NOMO-1 treated with DMSO at 0.1 percent for 48 hours (cell line): ENCODE measurements around the gene DGCR2.
"Not testable (repeated sequence)": the region's sequence is repeated elsewhere in the genome, so short reads cannot be mapped to it uniquely, and the experiment has no call there.

Experiments used
- DNase-seq: peaks from one replicate; lab custom pipeline; 2025; ENCODE audit not compliant: unreplicated experiment; lab: John Stamatoyannopoulos, UW

Gene DGCR2

GRCh38 chr22:19043121-19044085 is 78.8 kb downstream of the DGCR2 start:
- no peak for DNase-seq

DNA sequence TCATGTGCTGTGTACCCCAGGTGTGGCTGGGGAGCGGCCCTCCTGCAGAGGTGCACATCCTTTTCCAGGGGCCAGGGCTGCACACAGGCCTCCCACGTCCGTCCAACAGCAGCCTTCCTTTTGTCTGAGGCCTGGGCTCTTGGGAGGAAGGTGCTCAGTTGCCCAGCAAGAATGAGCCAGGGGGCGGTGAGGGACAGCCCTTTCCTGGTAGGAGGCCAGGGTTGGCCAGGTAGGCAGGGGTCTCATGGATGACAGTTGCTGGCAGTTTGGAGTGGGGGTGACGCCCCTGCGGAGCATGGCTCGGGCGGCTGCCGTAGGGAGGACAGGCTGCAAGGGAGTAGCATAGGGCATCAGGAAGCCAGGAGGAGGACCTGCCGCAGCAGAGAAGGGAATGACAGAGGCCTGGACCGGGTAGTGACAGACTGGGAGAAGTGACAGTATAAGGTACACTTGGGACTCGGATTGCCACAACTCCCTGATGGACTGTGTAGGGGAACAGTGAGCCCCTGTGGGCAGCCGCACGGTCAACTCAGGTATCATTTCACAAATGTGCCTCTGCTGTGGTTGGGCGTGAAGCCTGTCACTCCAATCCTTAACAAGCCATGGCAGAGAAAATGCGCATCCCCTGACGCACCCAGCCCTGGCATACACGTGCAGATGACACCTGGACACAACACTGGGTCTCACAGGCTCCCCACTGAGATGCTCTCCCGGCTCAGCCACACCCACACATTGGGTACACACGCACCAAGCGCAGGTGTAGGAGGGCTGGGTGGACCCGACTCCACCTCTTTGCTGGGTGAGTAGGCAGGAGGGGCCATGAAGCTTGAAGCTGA is 79.7 kb downstream of the DGCR2 start:
- DNase-seq, result no peak

DNA sequence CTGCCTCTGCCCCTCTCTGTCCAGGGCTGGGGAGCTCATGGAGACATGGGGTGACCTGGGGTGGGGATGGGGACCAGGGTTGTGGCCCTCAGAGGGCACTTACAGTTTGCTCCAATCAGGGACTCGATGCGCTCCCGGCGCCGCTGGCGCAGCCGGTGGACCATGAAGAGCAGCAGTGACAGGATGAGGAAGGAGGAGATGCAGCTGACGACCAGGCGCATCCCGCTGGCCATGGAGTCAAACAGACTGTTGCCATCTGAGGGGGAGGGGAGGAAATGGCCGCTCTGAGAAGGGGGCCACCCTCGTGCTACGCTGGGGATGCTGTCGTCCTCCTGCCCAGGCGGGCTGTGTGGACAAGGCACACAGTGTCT is 80.5 kb downstream of the DGCR2 start:
- no peak for DNase-seq

- no peak for DNase-seq
Observed at GRCh38 chr22:19040888-19041703, 81.1 kb downstream of the DGCR2 start.

DNA sequence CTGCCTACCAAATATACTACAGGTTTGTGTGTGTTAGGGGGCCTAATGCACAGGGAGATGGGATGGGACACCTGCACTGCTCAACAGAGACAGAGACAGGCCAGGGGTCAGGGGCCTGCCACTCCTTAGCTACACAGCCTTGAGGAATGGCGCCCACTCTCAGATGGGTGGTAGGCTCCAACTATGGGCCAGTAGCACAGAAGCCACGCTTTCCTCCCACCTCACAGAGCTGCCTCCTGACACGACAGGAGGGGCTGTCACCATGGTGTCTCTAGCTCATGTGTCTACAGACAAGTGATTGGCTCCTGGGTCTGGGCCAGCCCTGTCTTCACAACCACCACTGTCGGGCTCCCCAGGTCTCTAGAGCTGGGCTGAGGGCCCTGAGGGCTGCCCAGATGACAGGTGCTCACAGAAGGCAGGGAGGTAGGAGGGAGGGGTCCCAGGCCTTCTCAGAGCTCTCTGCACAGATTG is 81.8 kb downstream of the DGCR2 start:
- no peak for DNase-seq

DNA sequence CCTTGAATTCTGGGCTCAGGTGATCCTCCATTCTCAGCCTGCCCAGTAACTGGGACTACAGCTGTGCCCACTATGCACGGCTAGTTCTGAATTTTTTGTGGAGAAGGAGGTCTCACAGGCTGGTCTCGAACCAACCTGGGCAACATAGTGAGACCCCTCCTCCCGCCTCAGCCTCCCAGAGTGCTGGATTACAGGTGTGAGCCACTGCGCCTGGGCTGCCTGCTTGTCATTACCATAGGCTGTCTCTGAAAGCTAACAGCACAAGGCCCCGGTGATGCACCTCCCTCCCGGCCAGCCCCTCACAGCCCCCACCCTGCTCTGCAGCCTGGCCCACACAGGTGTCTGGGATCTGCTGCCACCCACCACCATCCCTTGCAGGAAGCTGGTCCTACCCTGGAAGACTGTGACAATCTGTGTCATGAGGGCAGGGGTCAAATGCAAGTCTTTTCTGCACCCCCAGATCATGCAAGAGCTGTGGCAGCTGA is 82.4 kb downstream of the DGCR2 start:
- no peak for DNase-seq

DNA sequence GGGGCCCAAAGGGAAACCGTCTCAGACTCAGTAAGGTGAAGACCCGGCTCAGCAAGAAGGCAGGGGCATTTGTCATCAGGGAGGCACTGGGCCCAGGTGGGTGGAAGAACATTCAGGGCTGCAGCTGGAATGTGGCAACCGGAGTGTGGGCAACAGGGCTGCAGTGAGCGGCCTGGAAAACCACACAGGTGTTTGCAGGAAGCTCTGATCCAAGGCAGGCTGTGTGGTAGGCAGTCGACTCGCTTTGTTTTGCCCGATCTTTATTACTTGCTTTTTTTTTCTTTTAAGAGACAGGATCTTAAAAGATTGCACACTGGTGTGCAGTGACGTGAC is 82.8 kb downstream of the DGCR2 start:
- no peak for DNase-seq

- no peak for DNase-seq
Observed at GRCh38 chr22:19038728-19039447, 83.3 kb downstream of the DGCR2 start.

- no peak for DNase-seq
Observed at GRCh38 chr22:19038164-19038546, 84.1 kb downstream of the DGCR2 start.

DNA sequence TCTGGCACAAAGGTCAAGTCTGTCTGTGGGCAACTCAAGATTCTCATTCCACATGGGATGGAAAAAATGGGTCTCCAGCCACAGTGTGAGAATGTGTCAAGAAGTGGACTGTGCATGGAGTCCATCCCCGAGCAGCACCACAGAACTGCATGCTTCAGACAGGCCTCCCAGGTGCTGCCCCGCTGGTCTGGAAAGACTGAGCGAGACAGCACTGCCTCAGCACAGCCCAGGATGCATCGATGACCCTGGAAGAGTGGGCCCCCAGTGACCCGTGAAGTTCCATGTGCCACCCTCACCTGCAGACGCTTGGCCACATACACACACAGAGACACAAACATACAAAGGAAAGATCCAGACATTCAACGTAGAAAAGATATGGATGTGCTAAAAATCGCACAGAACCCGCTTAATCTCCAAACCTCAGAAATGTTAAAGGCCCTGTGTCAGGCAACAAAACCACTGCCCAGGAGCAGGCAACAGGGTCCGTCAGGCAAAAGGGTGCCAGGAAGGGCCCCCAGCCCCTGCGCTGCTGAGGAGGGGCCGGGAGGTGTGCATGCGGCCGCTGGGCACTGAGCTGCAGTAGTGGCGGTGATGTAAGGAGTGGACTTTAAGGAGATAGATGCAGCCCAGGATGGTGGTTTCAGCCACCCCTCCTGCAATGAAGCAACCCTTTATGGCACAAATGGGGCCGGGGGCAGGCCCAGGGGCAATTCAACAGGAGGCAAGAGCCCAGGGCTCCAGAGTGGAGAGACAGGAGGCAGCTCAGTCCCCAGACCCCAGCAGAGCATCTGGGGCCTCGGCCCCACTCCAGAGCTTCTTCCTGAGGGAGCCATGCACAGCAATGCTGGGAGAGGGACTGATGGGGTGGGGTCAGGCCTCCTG is 84.7 kb downstream of the DGCR2 start:
- no peak for DNase-seq

DNA sequence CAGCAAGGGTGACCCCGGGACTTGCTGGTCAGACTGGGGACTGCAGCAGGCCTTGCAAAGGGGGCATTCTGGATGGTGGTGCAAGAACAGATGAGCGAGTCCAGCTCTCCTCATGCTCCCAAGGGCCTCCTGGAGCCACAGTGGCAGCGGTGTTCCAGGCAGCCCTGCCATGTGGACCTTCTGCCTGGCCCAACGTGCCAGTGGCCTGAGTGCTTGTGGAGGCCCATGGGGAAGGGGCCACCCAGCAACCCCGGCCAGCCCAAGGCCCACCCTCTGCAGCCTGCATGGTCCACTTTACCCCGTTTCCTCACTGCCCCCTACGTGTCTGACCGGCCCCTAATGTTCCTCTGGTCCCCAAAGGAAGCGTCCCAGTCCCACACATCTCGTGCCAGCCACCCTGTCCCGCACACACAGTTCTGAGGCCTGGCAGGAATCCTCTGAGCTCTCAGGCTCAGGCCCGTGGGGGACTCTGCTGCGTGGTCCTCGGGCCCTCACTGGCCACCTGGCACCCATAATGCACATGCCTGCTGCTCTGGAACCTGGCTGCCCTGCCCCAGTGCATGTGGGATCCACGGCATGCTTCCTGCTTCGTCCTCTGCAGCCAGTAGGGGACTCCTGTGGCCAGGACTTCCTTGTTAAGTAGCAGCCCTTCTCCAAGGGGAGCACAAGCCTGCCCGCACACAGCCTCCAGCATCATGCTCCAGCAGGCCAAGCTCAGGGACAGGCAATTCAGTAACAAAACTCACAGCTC is 85.5 kb downstream of the DGCR2 start:
- DNase-seq, result no peak

DNA sequence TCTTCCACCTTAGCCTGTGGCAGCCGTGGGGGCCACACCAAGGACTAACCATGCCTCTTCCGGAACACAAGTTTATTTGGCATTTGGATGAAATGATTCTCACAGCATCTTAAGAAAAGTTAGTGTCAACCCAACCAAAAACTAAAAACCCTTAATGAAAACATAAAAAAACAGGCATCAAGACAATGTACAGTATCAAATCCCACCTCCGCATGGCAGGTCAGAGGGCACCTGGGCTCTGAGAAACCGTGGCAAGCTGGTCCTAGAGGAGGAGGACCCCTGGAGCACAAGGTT is 86.0 kb downstream of the DGCR2 start:
- no peak for DNase-seq

GRCh38 chr22:19035474-19036228 is 86.6 kb downstream of the DGCR2 start:
- peak; percentile 28 for DNase-seq

DNA sequence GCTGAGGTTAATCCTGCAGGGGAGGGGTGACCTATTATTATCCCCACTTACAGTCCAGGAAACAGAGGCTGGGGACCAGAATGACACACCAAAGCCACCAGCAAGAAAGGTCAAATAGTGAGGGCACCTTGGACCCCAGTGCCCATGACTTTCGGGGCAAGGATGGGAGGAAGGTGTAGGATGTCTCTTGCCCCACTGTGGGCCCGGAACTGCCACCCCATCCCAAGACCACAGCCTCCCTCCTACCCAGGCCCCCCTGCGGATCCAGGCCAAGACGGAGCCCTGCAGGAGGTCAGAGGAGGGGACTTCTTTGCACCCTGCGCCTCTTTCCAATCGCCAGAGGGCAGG is 87.1 kb downstream of the DGCR2 start:
- DNase-seq, result not testable (repeated sequence)

- DNase-seq, result not testable (repeated sequence)
Observed at GRCh38 chr22:19034724-19035120, 87.5 kb downstream of the DGCR2 start.

DNA sequence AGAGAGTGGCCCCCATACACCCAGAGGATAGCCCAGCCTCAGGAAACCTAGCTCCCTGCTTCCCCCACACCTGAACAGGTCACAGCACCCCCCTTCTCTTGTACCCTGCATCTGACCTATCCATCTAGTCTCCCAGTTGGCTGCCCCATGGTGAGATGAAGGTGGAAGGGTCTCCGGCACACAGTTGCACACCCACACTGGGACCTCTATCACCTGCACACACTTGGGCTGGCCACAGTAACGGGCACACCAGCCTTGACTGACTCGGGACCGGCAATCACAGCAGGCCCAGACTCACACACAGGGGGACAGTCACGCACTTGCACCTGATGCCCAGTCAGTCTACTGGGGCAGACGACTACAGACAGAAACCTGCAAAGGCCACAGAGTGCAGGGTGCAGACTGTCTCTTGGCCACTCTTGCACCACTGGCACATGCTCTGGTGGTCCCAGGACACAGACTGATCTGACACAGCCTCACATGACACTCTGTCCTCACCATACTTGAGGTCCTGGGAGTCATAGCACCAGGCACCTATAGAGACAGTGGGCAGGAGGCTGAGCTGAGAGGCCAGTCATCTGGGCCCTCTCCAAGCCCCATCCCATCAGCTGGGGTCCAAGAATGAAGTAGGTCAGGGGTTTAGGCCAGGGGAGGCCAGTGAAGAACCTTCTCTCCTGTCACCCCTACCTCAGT is 88.0 kb downstream of the DGCR2 start:
- DNase-seq, result not testable (repeated sequence)

GRCh38 chr22:19033568-19033905 is 88.7 kb downstream of the DGCR2 start:
- not testable (repeated sequence) for DNase-seq
